ENCODE results near the gene GPATCH8. TPM values are rescaled to one million over a fixed set of nuclear protein-coding genes. Genes with fewer than 3 reads are reported as not detected.
"Not testable (repeated sequence)": the region's sequence is repeated elsewhere in the genome, so short reads cannot be mapped to it uniquely, and the experiment has no call there.

The GPATCH8 gene
- total and polyA plus RNA-seq, 9 of the 15 experiments (the other 6 are each of a cell fraction or from before 2014, with no cell fraction given): 10.6 to 29.6 (median 13.2) TPM

DNA sequence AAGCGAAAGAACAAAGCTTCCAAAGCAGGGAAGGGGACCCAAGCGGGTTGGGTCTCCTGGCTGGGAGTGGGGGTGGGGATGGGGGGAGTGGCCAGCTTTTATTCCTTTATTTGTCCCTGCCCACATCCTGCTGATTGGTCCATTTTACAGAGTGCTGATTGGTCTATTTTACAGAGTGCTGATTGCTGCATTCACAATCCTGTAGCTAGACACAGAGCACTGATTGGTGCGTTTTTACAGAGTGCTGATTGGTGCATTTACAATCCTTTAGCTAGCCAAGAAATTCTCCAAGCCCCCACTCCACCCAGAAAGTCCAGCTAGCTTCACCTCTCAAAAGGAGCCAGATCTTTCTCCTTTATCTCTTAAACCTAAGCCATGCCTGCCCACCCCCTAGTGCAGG is 34.7 kb upstream of the GPATCH8 start:
- FAIRE-seq; H3K27ac ChIP-seq (ENCODE audit: extremely low read depth, low read depth, low read length); H3K9me1 ChIP-seq (ENCODE audit: control insufficient read depth, insufficient read depth, low read length); H3K9ac ChIP-seq (ENCODE audit: insufficient read depth in 1 of 2, low read depth in 2 of 2, low read length in 2 of 2); in situ Hi-C loops (cut with MboI); H3K79me2 ChIP-seq (ENCODE audit: control insufficient read depth, insufficient read depth, low read length); CTCF ChIA-PET (ENCODE audit: low intra/inter-chr PET ratio); ATAC-seq; H3K27me3 ChIP-seq (ENCODE audit: control insufficient read depth in 2 of 2, insufficient read depth in 2 of 2, low read length in 2 of 2); H4K20me1 ChIP-seq (replicated peaks; ENCODE audit: control insufficient read depth, insufficient read depth, low read length); DNase-seq (ENCODE audit: extremely low read depth in 1 of 4, low spot score in 3 of 4); H3K36me3 ChIP-seq (ENCODE audit: control insufficient read depth, insufficient read depth, low read length); BruUV-seq (replicated peaks); H3K4me2 ChIP-seq (ENCODE audit: insufficient read depth, low read length); H2AFZ ChIP-seq (ENCODE audit: low read depth, low read length); H3K4me3 ChIP-seq; H3K9me3 ChIP-seq (replicated peaks; ENCODE audit: control insufficient read depth, insufficient read depth, low read depth, low read length): not testable (repeated sequence)
- 70% methylated on average over 3 of the region's 3 CpGs for WGBS (ENCODE audit: insufficient coverage, low coverage, missing lambda C conversion rate)
- POLR2A ChIA-PET: interaction anchor here (0.6 to 1.6 kb wide), 3 partner anchors 15 to 192 kb away, joined by 3 read pairs; no protein-coding TSS in a partner anchor
- intact Hi-C loops (cut with micrococcal nuclease): loop anchor here (10.0 kb wide), 1 partner anchor 237 kb away; no protein-coding TSS in a partner anchor
- peaks cover 7 to 16% of the 10 kb centered on the region in 2 experiments; a peak in 3 of 5 replicates for H3K4me1 ChIP-seq (replicated peaks in 1 of 2; ENCODE audit: control insufficient read depth in 2 of 2, insufficient read depth in 2 of 2, low read length in 2 of 2)
- TF ChIP-seq ZNF316 (IDR thresholded peaks at IDR 0.05) (peak; percentile 40; the same call in 1 of the 2 replicates), ASH1L (IDR thresholded peaks at IDR 0.05; ENCODE audit: borderline replicate concordance, low read depth, partially characterized antibody) (peak; percentile 48), NFYB (IDR thresholded peaks at IDR 0.05; ENCODE audit: extremely low read depth, insufficient read length) (peak; percentile 79)

Measured in K562 (cell line).